ENCODE measurements around the gene SH3PXD2A. TPM values are rescaled to one million over a fixed set of nuclear protein-coding genes. Genes with fewer than 3 reads are reported as not detected.

Gene SH3PXD2A
- total and polyA plus RNA-seq, 2 of the 4 experiments (the other 2 are of a cell fraction) = 6.3 to 23.0 TPM

GRCh38 chr10:103793920-103794883 lies 61.2 kb downstream of the SH3PXD2A start:
- Histone ChIP-seq H3K27ac (ENCODE audit: insufficient read depth, low read length) (no peak overlapping the region), H3K23ac (ENCODE audit: low read depth, low read length) (no peak overlapping the region), H4K91ac (ENCODE audit: insufficient read depth, low read depth, low read length) (no peak overlapping the region), H3K9ac (ENCODE audit: low read depth, low read length) (no peak overlapping the region), H3K4me1 (ENCODE audit: control insufficient read depth, insufficient read depth, low read length) (peaks cover 2% of the 10 kb centered on the region), H3K9me3 (ENCODE audit: control insufficient read depth, insufficient read depth, low read length) (no peaks in the 10 kb centered on the region), H4K20me1 (ENCODE audit: insufficient read depth, low read length) (no peaks in the 10 kb centered on the region), H3K4me3 (ENCODE audit: insufficient read depth, low read depth, low read length) (no peak overlapping the region), H3K36me3 (ENCODE audit: control insufficient read depth, insufficient read depth, low read length) (peaks cover 2% of the 10 kb centered on the region; the same call in 1 of the 2 replicates), H2BK15ac (ENCODE audit: low read depth, low read length) (no peak overlapping the region), H3K18ac (ENCODE audit: low read depth, low read length) (no peak overlapping the region), H3K27me3 (ENCODE audit: control insufficient read depth, insufficient read depth, low read length) (no peaks in the 10 kb centered on the region), H4K5ac (ENCODE audit: low read depth, low read length) (no peak overlapping the region), H2AFZ (replicated peaks; ENCODE audit: low read length, poor library complexity) (no peak overlapping the region), H2AK9ac (replicated peaks; ENCODE audit: low read depth, low read length, poor library complexity) (no peak overlapping the region), H3K56ac (ENCODE audit: extremely low read depth, insufficient read depth, low read length) (no peak overlapping the region), H4K8ac (ENCODE audit: low read depth in 2 of 2, low read length in 2 of 2) (no peak overlapping the region), H3K79me1 (ENCODE audit: low read depth in 1 of 2, low read length in 2 of 2) (no peaks in the 10 kb centered on the region), H2AK5ac (ENCODE audit: low read depth, low read length) (no peak overlapping the region), H3K4ac (ENCODE audit: low read depth, low read length) (no peak overlapping the region), H3K4me2 (ENCODE audit: low read depth, low read length) (no peak overlapping the region), H3K14ac (replicated peaks; ENCODE audit: low read depth, low read length) (no peak overlapping the region), H2BK120ac (ENCODE audit: low read depth, low read length) (no peak overlapping the region), H3K9me1 (ENCODE audit: insufficient read depth, low read length) (peaks cover 4% of the 10 kb centered on the region), H2BK20ac (ENCODE audit: low read depth, low read length) (no peak overlapping the region), H2BK5ac (ENCODE audit: low read depth, low read length, poor library complexity, severe bottlenecking) (no peak overlapping the region)
- dilution Hi-C loops (cut with HindIII; ENCODE audit: low sequenced_read_pairs, unreplicated experiment) (no loop called here), in situ Hi-C loops (cut with MboI; ENCODE audit: low sequenced_read_pairs) (no loop called here), intact Hi-C loops (cut with micrococcal nuclease) (no loop called here)
- BruUV-seq (replicated peaks) = no TSS peak
- TF ChIP-seq MXI1 (IDR thresholded peaks at IDR 0.05; ENCODE audit: borderline replicate concordance, low read depth, low read length) = no peak
- TF ChIP-seq ELK1 (IDR thresholded peaks at IDR 0.05; ENCODE audit: borderline replicate concordance, low read depth, low read length) = no peak
- TF ChIP-seq RCOR1 (IDR thresholded peaks at IDR 0.05; ENCODE audit: insufficient replicate concordance, low read length) = no peak
- TF ChIP-seq USF2 (IDR thresholded peaks at IDR 0.05; ENCODE audit: low read depth, low read length) = no peak
- no peak for TF ChIP-seq RAD21 (IDR thresholded peaks at IDR 0.05; ENCODE audit: low read length)
- TF ChIP-seq FOS (IDR thresholded peaks at IDR 0.05; ENCODE audit: low read depth, low read length) = no peak
- no peak for TF ChIP-seq MAZ (IDR thresholded peaks at IDR 0.05; ENCODE audit: borderline replicate concordance, low read depth, low read length)
- no peak for TF ChIP-seq CTCF (conservative IDR thresholded peaks at IDR 0.05; ENCODE audit: low read depth, low read length)
- no peak for TF ChIP-seq SMC3 (IDR thresholded peaks at IDR 0.05; ENCODE audit: low read depth, low read length)
- no peak for TF ChIP-seq BHLHE40 (IDR thresholded peaks at IDR 0.05; ENCODE audit: low read depth, low read length)
- no peak for TF ChIP-seq POLR2A (IDR thresholded peaks at IDR 0.05; ENCODE audit: low read depth, low read length)
- TF ChIP-seq CHD1 (IDR thresholded peaks at IDR 0.05; ENCODE audit: low read depth, low read length) = no peak
- no peak for TF ChIP-seq MAFK (IDR thresholded peaks at IDR 0.05; ENCODE audit: low read depth, low read length)
- TF ChIP-seq NFE2L2 (IDR thresholded peaks at IDR 0.05; ENCODE audit: low read depth, low read length) = no peak
- no peak for TF ChIP-seq CEBPB (IDR thresholded peaks at IDR 0.05; ENCODE audit: low read depth, low read length)
- ATAC-seq (ENCODE audit: low read depth) (no peak), DNase-seq (no peak)
- WGBS, 2 experiments (ENCODE audit: extremely low coverage in 2 of 2, insufficient read length in 1 of 2) = 100% methylated on average over 2 of the region's 13 CpGs; no CpG with 5 or more reads in 1 of the 2 experiments
- CTCF ChIA-PET = no interaction called here
- POLR2A ChIA-PET (ENCODE audit: unreplicated experiment) = no interaction called here
